ENCODE results near the gene ADAM23.

Gene ADAM23

GRCh38 chr2:206616151-206616550 is 172.8 kb downstream of the ADAM23 start:
- 79 to 84% methylated on average over 2 of the region's 2 CpGs for WGBS, 2 experiments
- H3K4me1 ChIP-seq (ENCODE audit: control insufficient read depth, insufficient read depth, low read length), result no peaks in the 10 kb centered on the region
- H3K27me3 ChIP-seq (ENCODE audit: control insufficient read depth, insufficient read depth, low read length, poor library complexity, severe bottlenecking), result no peaks in the 10 kb centered on the region
- H3K9me3 ChIP-seq (ENCODE audit: control insufficient read depth, low read length), result no peaks in the 10 kb centered on the region
- no peaks in the 10 kb centered on the region for H3K36me3 ChIP-seq (ENCODE audit: control insufficient read depth, insufficient read depth, low read length)
- H3K27ac ChIP-seq (ENCODE audit: insufficient read depth, low read depth, low read length, poor library complexity, severe bottlenecking), result no peak overlapping the region
- no peak overlapping the region for H3K4me3 ChIP-seq (ENCODE audit: insufficient read depth, low read depth, low read length)

GRCh38 chr2:206619011-206619410 is 175.7 kb downstream of the ADAM23 start:
- no peaks in the 10 kb centered on the region for H3K27me3 ChIP-seq (ENCODE audit: control insufficient read depth, insufficient read depth, low read length, poor library complexity, severe bottlenecking)
- no peak overlapping the region for H3K4me3 ChIP-seq (ENCODE audit: insufficient read depth, low read depth, low read length)
- H3K9me3 ChIP-seq (ENCODE audit: control insufficient read depth, low read length), result no peaks in the 10 kb centered on the region
- WGBS, 2 experiments, result 87% methylated on average over 3 of the region's 3 CpGs
- no peaks in the 10 kb centered on the region for H3K4me1 ChIP-seq (ENCODE audit: control insufficient read depth, insufficient read depth, low read length)
- no peak overlapping the region for H3K27ac ChIP-seq (ENCODE audit: insufficient read depth, low read depth, low read length, poor library complexity, severe bottlenecking)
- H3K36me3 ChIP-seq (ENCODE audit: control insufficient read depth, insufficient read depth, low read length), result no peaks in the 10 kb centered on the region

GRCh38 chr2:206626108-206626507 is 182.8 kb downstream of the ADAM23 start:
- no peak overlapping the region for H3K4me3 ChIP-seq (ENCODE audit: insufficient read depth, low read depth, low read length)
- no peaks in the 10 kb centered on the region for H3K27me3 ChIP-seq (ENCODE audit: control insufficient read depth, insufficient read depth, low read length, poor library complexity, severe bottlenecking)
- no peaks in the 10 kb centered on the region for H3K36me3 ChIP-seq (ENCODE audit: control insufficient read depth, insufficient read depth, low read length)
- H3K27ac ChIP-seq (ENCODE audit: insufficient read depth, low read depth, low read length, poor library complexity, severe bottlenecking), result no peak overlapping the region
- 71 to 78% methylated on average over 2 of the region's 2 CpGs for WGBS, 2 experiments
- H3K4me1 ChIP-seq (ENCODE audit: control insufficient read depth, insufficient read depth, low read length), result no peaks in the 10 kb centered on the region
- no peaks in the 10 kb centered on the region for H3K9me3 ChIP-seq (ENCODE audit: control insufficient read depth, low read length)

- H3K4me1 ChIP-seq (ENCODE audit: control insufficient read depth, insufficient read depth, low read length), result no peaks in the 10 kb centered on the region
- H3K27ac ChIP-seq (ENCODE audit: insufficient read depth, low read depth, low read length, poor library complexity, severe bottlenecking), result no peak overlapping the region
- H3K27me3 ChIP-seq (ENCODE audit: control insufficient read depth, insufficient read depth, low read length, poor library complexity, severe bottlenecking), result no peaks in the 10 kb centered on the region
- H3K9me3 ChIP-seq (ENCODE audit: control insufficient read depth, low read length), result no peaks in the 10 kb centered on the region
- no peak overlapping the region for H3K4me3 ChIP-seq (ENCODE audit: insufficient read depth, low read depth, low read length)
- no peaks in the 10 kb centered on the region for H3K36me3 ChIP-seq (ENCODE audit: control insufficient read depth, insufficient read depth, low read length)
Observed at GRCh38 chr2:206627632-206628031, 184.3 kb downstream of the ADAM23 start.

GRCh38 chr2:206631340-206631739 is 188.0 kb downstream of the ADAM23 start:
- H3K9me3 ChIP-seq (ENCODE audit: control insufficient read depth, low read length), result no peaks in the 10 kb centered on the region
- H3K36me3 ChIP-seq (ENCODE audit: control insufficient read depth, insufficient read depth, low read length), result no peaks in the 10 kb centered on the region
- H3K27ac ChIP-seq (ENCODE audit: insufficient read depth, low read depth, low read length, poor library complexity, severe bottlenecking), result no peak overlapping the region
- 46 to 55% methylated on average over 3 of the region's 3 CpGs for WGBS, 2 experiments
- no peaks in the 10 kb centered on the region for H3K27me3 ChIP-seq (ENCODE audit: control insufficient read depth, insufficient read depth, low read length, poor library complexity, severe bottlenecking)
- H3K4me3 ChIP-seq (ENCODE audit: insufficient read depth, low read depth, low read length), result no peak overlapping the region
- no peaks in the 10 kb centered on the region for H3K4me1 ChIP-seq (ENCODE audit: control insufficient read depth, insufficient read depth, low read length)

- Histone ChIP-seq H3K27me3 (ENCODE audit: control insufficient read depth, insufficient read depth, low read length, poor library complexity, severe bottlenecking) (peaks cover 8% of the 10 kb centered on the region), H3K27ac (ENCODE audit: insufficient read depth, low read depth, low read length, poor library complexity, severe bottlenecking) (no peak overlapping the region), H3K4me1 (ENCODE audit: control insufficient read depth, insufficient read depth, low read length) (no peaks in the 10 kb centered on the region), H3K36me3 (ENCODE audit: control insufficient read depth, insufficient read depth, low read length) (no peaks in the 10 kb centered on the region), H3K9me3 (ENCODE audit: control insufficient read depth, low read length) (no peaks in the 10 kb centered on the region), H3K4me3 (ENCODE audit: insufficient read depth, low read depth, low read length) (no peak overlapping the region)
- 73 to 92% methylated on average over 1 of the region's 1 CpG for WGBS, 2 experiments
Observed at GRCh38 chr2:206635015-206635414, 191.7 kb downstream of the ADAM23 start.

- H3K4me3 ChIP-seq (ENCODE audit: insufficient read depth, low read depth, low read length), result no peak overlapping the region
- peaks cover 46% of the 10 kb centered on the region for H3K27me3 ChIP-seq (ENCODE audit: control insufficient read depth, insufficient read depth, low read length, poor library complexity, severe bottlenecking)
- no peak overlapping the region for H3K27ac ChIP-seq (ENCODE audit: insufficient read depth, low read depth, low read length, poor library complexity, severe bottlenecking)
- WGBS, 2 experiments, result 42 to 44% methylated on average over 2 of the region's 2 CpGs
- no peaks in the 10 kb centered on the region for H3K9me3 ChIP-seq (ENCODE audit: control insufficient read depth, low read length)
- peaks cover 18% of the 10 kb centered on the region for H3K4me1 ChIP-seq (ENCODE audit: control insufficient read depth, insufficient read depth, low read length)
- H3K36me3 ChIP-seq (ENCODE audit: control insufficient read depth, insufficient read depth, low read length), result no peaks in the 10 kb centered on the region
Observed at GRCh38 chr2:206639636-206640035, 196.3 kb downstream of the ADAM23 start.

- no peaks in the 10 kb centered on the region for H3K36me3 ChIP-seq (ENCODE audit: control insufficient read depth, insufficient read depth, low read length)
- 13 to 14% methylated on average over 3 of the region's 3 CpGs for WGBS, 2 experiments
- no peak overlapping the region for H3K27ac ChIP-seq (ENCODE audit: insufficient read depth, low read depth, low read length, poor library complexity, severe bottlenecking)
- peaks cover 18% of the 10 kb centered on the region for H3K4me1 ChIP-seq (ENCODE audit: control insufficient read depth, insufficient read depth, low read length)
- H3K9me3 ChIP-seq (ENCODE audit: control insufficient read depth, low read length), result no peaks in the 10 kb centered on the region
- H3K4me3 ChIP-seq (ENCODE audit: insufficient read depth, low read depth, low read length), result no peak overlapping the region
- H3K27me3 ChIP-seq (ENCODE audit: control insufficient read depth, insufficient read depth, low read length, poor library complexity, severe bottlenecking), result peaks cover 49% of the 10 kb centered on the region
Observed at GRCh38 chr2:206641226-206641625, 197.9 kb downstream of the ADAM23 start.

GRCh38 chr2:206642075-206643025 is 199.0 kb downstream of the ADAM23 start, which contains the start of gene FAM237A:
Gene FAM237A, plus strand, starts transcription at chr2:206642487. Its CDS starts 1,750 bp downstream, at chr2:206644237.
- 2% methylated on average over 56 of the region's 56 CpGs for WGBS, 2 experiments
- Histone ChIP-seq H3K36me3 (ENCODE audit: control insufficient read depth, insufficient read depth, low read length) (no peaks in the 10 kb centered on the region), H3K4me3 (ENCODE audit: insufficient read depth, low read depth, low read length) (peak within 1 kb of the TSS; percentile 33), H3K9me3 (ENCODE audit: control insufficient read depth, low read length) (no peaks in the 10 kb centered on the region), H3K27ac (ENCODE audit: insufficient read depth, low read depth, low read length, poor library complexity, severe bottlenecking) (no peak within 1 kb of the TSS), H3K27me3 (ENCODE audit: control insufficient read depth, insufficient read depth, low read length, poor library complexity, severe bottlenecking) (peaks cover 49% of the 10 kb centered on the region), H3K4me1 (ENCODE audit: control insufficient read depth, insufficient read depth, low read length) (peaks cover 18% of the 10 kb centered on the region)

GRCh38 chr2:206647985-206648384 is 204.7 kb downstream of the ADAM23 start:
- H3K27ac ChIP-seq (ENCODE audit: insufficient read depth, low read depth, low read length, poor library complexity, severe bottlenecking), result no peak overlapping the region
- WGBS, 2 experiments, result no CpG with 5 or more reads among the region's 1 CpG
- H3K4me3 ChIP-seq (ENCODE audit: insufficient read depth, low read depth, low read length), result no peak overlapping the region
- no peaks in the 10 kb centered on the region for H3K4me1 ChIP-seq (ENCODE audit: control insufficient read depth, insufficient read depth, low read length)
- H3K9me3 ChIP-seq (ENCODE audit: control insufficient read depth, low read length), result no peaks in the 10 kb centered on the region
- peaks cover 15% of the 10 kb centered on the region for H3K27me3 ChIP-seq (ENCODE audit: control insufficient read depth, insufficient read depth, low read length, poor library complexity, severe bottlenecking)
- H3K36me3 ChIP-seq (ENCODE audit: control insufficient read depth, insufficient read depth, low read length), result no peaks in the 10 kb centered on the region
